Panc1 (cell line): Measurements from ENCODE around the gene NBEAL2. TPM values are rescaled to one million over a fixed set of nuclear protein-coding genes. Genes with fewer than 3 reads are reported as not detected.

Experiments
- ATAC-seq: fragments of 200-7000 bp; cut with Tn5 transposase; 2 replicates; pipeline ENCODE4 v1.9.1; 2020; ENCODE audit warnings: mild to moderate bottlenecking, moderate library complexity
- BruUV-seq: library from RNA; stranded (reverse); fragments of 400-500 nt; replicated peaks from 2 replicates; lab custom pipeline; 2021; lab: Mats Ljungman, UMichigan
- CTCF ChIA-PET: fragments of 300-600 bp; sonication (Branson Sonifier 250); formaldehyde crosslinking; loops from one replicate; lab custom pipeline; 2022; ENCODE audit warnings: antibody characterized with exemption; lab: Charles Lee
- POLR2A ChIA-PET: fragments of 300-600 bp; sonication (Branson Sonifier 250); formaldehyde crosslinking; loops from one replicate; lab custom pipeline; 2022; ENCODE audit warnings: antibody characterized with exemption; lab: Charles Lee
- DNase-seq: peaks from one replicate; pipeline ENCODE4 v3.0.0-alpha.2; 2010; ENCODE audit warnings: low read depth, low spot score
- H3K27ac ChIP-seq: 2 replicates; pipeline ENCODE4 v1.5.1; 2011; ENCODE audit warnings: mild to moderate bottlenecking, low read length, inconsistent platforms
- H3K27me3 ChIP-seq: fragments of 200-500 bp; sonication (Bioruptor generic); 2 replicates; pipeline ENCODE4 v1.6.0; 2014; ENCODE audit warnings: low read length, inconsistent platforms; ENCODE audit not compliant: control insufficient read depth, insufficient read depth
- H3K36me3 ChIP-seq: fragments of 200-500 bp; sonication (Bioruptor generic); 2 replicates; pipeline ENCODE4 v1.5.1; 2014; ENCODE audit warnings: inconsistent platforms, mild to moderate bottlenecking, low read length, moderate library complexity; ENCODE audit not compliant: control insufficient read depth, insufficient read depth
- H3K4me1 ChIP-seq: 2 replicates; pipeline ENCODE4 v1.5.1; 2011; ENCODE audit warnings: inconsistent platforms, mild to moderate bottlenecking, low read length, moderate library complexity; ENCODE audit not compliant: control insufficient read depth, insufficient read depth
- H3K4me3 ChIP-seq, 2 experiments: 2 replicates each; pipeline ENCODE4 v1.5.1; 2011 to 2012; ENCODE audit warnings: low read depth in 2 of 2, low read length in 2 of 2, mild to moderate bottlenecking in 2 of 2, inconsistent platforms in 1 of 2, moderate library complexity in 1 of 2
- H3K9me3 ChIP-seq: fragments of 200-500 bp; sonication (Bioruptor generic); 2 replicates; pipeline ENCODE4 v1.5.1; 2014; ENCODE audit warnings: low read depth, mild to moderate bottlenecking, inconsistent platforms, low read length, moderate library complexity; ENCODE audit not compliant: control insufficient read depth, insufficient read depth
- POLR2AphosphoS5 ChIP-seq: IDR thresholded peaks from 2 replicates; pipeline ENCODE4 v1.6.1; 2012; ENCODE audit warnings: mild to moderate bottlenecking, low read depth, low read length, moderate library complexity
- SIN3A ChIP-seq: IDR thresholded peaks from 2 replicates; pipeline ENCODE4 v1.6.1; 2012; ENCODE audit warnings: low read depth, mild to moderate bottlenecking, low read length, moderate library complexity, borderline replicate concordance; ENCODE audit not compliant: insufficient read depth
- TCF7L2 ChIP-seq: IDR thresholded peaks from 2 replicates; pipeline ENCODE4 v1.6.1; 2011; ENCODE audit warnings: mild to moderate bottlenecking, low read depth, low read length, inconsistent platforms
- in situ Hi-C: cut with HindIII; loops from 2 replicates; pipeline ENCODE4 v1.10.0; 2016; ENCODE audit warnings: low sequenced_read_pairs, low pct_unique_long_range_greater_than_20kb
- intact Hi-C: fragments of 100-400 bp; cut with micrococcal nuclease; formaldehyde crosslinking; loops from one replicate; pipeline ENCODE4 v1.10.0; 2022; ENCODE audit not compliant: unreplicated experiment
- total RNA-seq: library from RNA; stranded (reverse); gene quantifications from one replicate; pipeline ENCODE4 v1.2.1, GENCODE V29; 2021; ENCODE audit not compliant: unreplicated experiment
- TF ChIP-seq, protein P1 (sequence below): fragments of 450-650 bp; IDR thresholded peaks from 2 replicates; pipeline ENCODE4 v1.5.1; 2017; ENCODE audit warnings: mild to moderate bottlenecking
- TF ChIP-seq, protein P2 (sequence below), 2 experiments: IDR thresholded peaks; 2 replicates each; pipeline ENCODE4 v1.6.1; 2011 to 2012; ENCODE audit warnings: low read depth in 2 of 2, control low read depth in 1 of 2, low read length in 1 of 2, mild to moderate bottlenecking in 1 of 2, moderate library complexity in 1 of 2; ENCODE audit not compliant: insufficient read depth in 1 of 2

Gene NBEAL2
- total RNA-seq, 1 experiment from 2014 or later: 38.8 TPM

DNA sequence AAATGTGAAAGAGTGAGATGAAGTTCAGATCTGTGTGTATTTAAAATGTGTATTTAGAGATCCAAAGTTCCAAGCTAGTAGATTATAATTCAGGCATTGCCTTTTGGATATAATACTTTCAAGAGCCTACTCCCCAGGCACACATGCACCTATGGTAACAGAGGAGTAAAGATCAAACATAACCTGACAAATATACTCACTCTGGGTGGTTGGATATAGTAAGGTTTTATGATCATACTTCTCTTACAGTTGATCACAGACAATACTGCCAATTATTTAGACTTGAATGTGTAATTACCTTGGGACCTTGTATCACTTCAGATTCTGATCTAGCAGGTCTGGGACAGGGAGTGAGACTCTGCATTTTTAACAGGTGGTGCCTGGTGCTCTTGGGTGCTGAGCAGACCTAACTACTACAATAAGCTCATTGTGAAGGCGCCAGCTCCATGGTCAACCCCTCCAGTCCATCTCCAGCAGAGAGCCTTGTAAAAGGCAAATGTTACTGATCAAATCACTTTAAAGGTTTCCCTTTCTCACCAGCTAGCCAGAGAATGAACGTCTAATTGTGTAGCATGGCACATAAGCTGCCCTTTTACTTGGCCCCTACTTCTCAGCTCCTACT, 55.5 kb downstream of the NBEAL2 start:
- in situ Hi-C loops: no loop called here
- ChIA-PET POLR2A (no interaction called here), CTCF (no interaction called here)
- TF ChIP-seq, protein P1, sequence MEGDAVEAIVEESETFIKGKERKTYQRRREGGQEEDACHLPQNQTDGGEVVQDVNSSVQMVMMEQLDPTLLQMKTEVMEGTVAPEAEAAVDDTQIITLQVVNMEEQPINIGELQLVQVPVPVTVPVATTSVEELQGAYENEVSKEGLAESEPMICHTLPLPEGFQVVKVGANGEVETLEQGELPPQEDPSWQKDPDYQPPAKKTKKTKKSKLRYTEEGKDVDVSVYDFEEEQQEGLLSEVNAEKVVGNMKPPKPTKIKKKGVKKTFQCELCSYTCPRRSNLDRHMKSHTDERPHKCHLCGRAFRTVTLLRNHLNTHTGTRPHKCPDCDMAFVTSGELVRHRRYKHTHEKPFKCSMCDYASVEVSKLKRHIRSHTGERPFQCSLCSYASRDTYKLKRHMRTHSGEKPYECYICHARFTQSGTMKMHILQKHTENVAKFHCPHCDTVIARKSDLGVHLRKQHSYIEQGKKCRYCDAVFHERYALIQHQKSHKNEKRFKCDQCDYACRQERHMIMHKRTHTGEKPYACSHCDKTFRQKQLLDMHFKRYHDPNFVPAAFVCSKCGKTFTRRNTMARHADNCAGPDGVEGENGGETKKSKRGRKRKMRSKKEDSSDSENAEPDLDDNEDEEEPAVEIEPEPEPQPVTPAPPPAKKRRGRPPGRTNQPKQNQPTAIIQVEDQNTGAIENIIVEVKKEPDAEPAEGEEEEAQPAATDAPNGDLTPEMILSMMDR: no peak
- peak; percentile 84 for TF ChIP-seq TCF7L2
- ATAC-seq: peak; percentile 71; the same call in 1 of the 2 replicates
- Histone ChIP-seq H3K27ac (peak overlapping the region; percentile 77), H3K4me3 (no peak overlapping the region), H3K9me3 (no peaks in the 10 kb centered on the region), H3K27me3 (no peaks in the 10 kb centered on the region), H3K4me1 (no peaks in the 10 kb centered on the region; the same call in 1 of the 2 replicates), H3K36me3 (peaks cover 2% of the 10 kb centered on the region; the same call in 1 of the 2 replicates)
- no peak for DNase-seq
- intact Hi-C loops: no loop called here
- no TSS peak for BruUV-seq

DNA sequence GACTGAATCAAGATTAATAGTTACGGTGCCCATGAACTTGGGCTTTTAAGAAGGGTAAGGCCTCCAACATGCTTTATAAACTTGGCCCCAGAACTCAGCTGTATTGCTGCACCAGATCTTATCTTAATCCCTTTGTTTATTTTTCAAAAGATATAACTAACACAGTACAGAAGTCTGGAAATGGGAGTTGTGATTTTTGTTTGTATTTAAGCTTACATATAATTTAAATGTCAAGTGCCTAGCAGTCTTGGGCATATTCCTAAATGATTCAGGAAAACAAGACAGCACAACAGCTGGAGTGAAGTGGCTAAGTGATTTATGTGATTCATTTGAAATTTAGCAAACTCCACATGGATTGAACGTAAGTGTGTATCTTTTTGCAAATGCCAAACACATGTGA, 56.2 kb downstream of the NBEAL2 start:
- Histone ChIP-seq H3K27me3 (no peaks in the 10 kb centered on the region), H3K27ac (peak overlapping the region; percentile 59), H3K4me1 (no peaks in the 10 kb centered on the region; the same call in 1 of the 2 replicates), H3K36me3 (peaks cover 2% of the 10 kb centered on the region; the same call in 1 of the 2 replicates), H3K4me3 (no peak overlapping the region), H3K9me3 (no peaks in the 10 kb centered on the region)
- intact Hi-C loops (no loop called here), in situ Hi-C loops (no loop called here)
- TSS peak; percentile 61 for BruUV-seq
- POLR2A ChIA-PET: no interaction called here
- CTCF ChIA-PET: no interaction called here
- TF ChIP-seq TCF7L2 (no peak; the same call in 1 of the 2 replicates), SIN3A (no peak), POLR2AphosphoS5 (no peak)
- TF ChIP-seq, protein P2, sequence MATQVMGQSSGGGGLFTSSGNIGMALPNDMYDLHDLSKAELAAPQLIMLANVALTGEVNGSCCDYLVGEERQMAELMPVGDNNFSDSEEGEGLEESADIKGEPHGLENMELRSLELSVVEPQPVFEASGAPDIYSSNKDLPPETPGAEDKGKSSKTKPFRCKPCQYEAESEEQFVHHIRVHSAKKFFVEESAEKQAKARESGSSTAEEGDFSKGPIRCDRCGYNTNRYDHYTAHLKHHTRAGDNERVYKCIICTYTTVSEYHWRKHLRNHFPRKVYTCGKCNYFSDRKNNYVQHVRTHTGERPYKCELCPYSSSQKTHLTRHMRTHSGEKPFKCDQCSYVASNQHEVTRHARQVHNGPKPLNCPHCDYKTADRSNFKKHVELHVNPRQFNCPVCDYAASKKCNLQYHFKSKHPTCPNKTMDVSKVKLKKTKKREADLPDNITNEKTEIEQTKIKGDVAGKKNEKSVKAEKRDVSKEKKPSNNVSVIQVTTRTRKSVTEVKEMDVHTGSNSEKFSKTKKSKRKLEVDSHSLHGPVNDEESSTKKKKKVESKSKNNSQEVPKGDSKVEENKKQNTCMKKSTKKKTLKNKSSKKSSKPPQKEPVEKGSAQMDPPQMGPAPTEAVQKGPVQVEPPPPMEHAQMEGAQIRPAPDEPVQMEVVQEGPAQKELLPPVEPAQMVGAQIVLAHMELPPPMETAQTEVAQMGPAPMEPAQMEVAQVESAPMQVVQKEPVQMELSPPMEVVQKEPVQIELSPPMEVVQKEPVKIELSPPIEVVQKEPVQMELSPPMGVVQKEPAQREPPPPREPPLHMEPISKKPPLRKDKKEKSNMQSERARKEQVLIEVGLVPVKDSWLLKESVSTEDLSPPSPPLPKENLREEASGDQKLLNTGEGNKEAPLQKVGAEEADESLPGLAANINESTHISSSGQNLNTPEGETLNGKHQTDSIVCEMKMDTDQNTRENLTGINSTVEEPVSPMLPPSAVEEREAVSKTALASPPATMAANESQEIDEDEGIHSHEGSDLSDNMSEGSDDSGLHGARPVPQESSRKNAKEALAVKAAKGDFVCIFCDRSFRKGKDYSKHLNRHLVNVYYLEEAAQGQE (IDR thresholded peaks at IDR 0.05; ENCODE audit: insufficient read depth in 1 of 2, low read depth in 2 of 2, low read length in 1 of 2): no peak
- TF ChIP-seq, protein P1: no peak
- DNase-seq (no peak), ATAC-seq (peak; percentile 60; the same call in 1 of the 2 replicates)
